ENCODE data around the gene ZNF621.
A peak's percentile ranks its signal among the peaks of the same experiment; 100 is the strongest.

Gene ZNF621

DNA sequence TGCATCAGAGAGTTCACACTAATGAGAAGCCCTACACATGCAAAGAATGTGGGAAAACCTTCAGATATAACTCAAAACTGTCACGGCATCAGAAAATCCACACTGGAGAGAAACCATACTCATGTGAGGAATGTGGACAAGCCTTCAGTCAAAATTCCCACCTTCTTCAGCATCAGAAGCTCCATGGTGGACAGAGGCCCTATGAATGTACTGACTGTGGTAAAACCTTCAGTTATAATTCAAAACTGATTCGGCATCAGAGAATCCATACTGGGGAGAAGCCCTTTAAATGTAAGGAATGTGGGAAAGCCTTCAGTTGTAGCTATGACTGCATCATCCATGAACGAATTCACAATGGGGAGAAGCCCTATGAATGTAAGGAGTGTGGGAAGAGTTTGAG, 37.6 kb upstream of the ZNF621 start:
- ATAC-seq, result no peak
- TF ChIP-seq BACH2 (CRISPR knock-in tag; IDR thresholded peaks at IDR 0.05; ENCODE audit: borderline replicate concordance) (no peak), ZFP3 (CRISPR knock-in tag; IDR thresholded peaks at IDR 0.05) (no peak), GLIS3 (CRISPR knock-in tag; IDR thresholded peaks at IDR 0.05) (no peak), CREB5 (CRISPR knock-in tag; IDR thresholded peaks at IDR 0.05; ENCODE audit: low read depth) (no peak), ZNF70 (CRISPR knock-in tag; IDR thresholded peaks at IDR 0.05) (no peak), TCF4 (CRISPR knock-in tag; IDR thresholded peaks at IDR 0.05; ENCODE audit: borderline replicate concordance) (no peak), PPARA (CRISPR knock-in tag; IDR thresholded peaks at IDR 0.05; ENCODE audit: borderline replicate concordance) (no peak)
- TF ChIP-seq, protein P1, sequence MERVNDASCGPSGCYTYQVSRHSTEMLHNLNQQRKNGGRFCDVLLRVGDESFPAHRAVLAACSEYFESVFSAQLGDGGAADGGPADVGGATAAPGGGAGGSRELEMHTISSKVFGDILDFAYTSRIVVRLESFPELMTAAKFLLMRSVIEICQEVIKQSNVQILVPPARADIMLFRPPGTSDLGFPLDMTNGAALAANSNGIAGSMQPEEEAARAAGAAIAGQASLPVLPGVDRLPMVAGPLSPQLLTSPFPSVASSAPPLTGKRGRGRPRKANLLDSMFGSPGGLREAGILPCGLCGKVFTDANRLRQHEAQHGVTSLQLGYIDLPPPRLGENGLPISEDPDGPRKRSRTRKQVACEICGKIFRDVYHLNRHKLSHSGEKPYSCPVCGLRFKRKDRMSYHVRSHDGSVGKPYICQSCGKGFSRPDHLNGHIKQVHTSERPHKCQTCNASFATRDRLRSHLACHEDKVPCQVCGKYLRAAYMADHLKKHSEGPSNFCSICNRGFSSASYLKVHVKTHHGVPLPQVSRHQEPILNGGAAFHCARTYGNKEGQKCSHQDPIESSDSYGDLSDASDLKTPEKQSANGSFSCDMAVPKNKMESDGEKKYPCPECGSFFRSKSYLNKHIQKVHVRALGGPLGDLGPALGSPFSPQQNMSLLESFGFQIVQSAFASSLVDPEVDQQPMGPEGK (CRISPR knock-in tag; IDR thresholded peaks at IDR 0.05; ENCODE audit: borderline replicate concordance), result no peak
- TF ChIP-seq, protein P2, sequence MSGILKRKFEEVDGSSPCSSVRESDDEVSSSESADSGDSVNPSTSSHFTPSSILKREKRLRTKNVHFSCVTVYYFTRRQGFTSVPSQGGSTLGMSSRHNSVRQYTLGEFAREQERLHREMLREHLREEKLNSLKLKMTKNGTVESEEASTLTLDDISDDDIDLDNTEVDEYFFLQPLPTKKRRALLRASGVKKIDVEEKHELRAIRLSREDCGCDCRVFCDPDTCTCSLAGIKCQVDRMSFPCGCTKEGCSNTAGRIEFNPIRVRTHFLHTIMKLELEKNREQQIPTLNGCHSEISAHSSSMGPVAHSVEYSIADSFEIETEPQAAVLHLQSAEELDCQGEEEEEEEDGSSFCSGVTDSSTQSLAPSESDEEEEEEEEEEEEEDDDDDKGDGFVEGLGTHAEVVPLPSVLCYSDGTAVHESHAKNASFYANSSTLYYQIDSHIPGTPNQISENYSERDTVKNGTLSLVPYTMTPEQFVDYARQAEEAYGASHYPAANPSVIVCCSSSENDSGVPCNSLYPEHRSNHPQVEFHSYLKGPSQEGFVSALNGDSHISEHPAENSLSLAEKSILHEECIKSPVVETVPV (CRISPR knock-in tag; IDR thresholded peaks at IDR 0.05), result no peak
- TF ChIP-seq, protein P3, sequence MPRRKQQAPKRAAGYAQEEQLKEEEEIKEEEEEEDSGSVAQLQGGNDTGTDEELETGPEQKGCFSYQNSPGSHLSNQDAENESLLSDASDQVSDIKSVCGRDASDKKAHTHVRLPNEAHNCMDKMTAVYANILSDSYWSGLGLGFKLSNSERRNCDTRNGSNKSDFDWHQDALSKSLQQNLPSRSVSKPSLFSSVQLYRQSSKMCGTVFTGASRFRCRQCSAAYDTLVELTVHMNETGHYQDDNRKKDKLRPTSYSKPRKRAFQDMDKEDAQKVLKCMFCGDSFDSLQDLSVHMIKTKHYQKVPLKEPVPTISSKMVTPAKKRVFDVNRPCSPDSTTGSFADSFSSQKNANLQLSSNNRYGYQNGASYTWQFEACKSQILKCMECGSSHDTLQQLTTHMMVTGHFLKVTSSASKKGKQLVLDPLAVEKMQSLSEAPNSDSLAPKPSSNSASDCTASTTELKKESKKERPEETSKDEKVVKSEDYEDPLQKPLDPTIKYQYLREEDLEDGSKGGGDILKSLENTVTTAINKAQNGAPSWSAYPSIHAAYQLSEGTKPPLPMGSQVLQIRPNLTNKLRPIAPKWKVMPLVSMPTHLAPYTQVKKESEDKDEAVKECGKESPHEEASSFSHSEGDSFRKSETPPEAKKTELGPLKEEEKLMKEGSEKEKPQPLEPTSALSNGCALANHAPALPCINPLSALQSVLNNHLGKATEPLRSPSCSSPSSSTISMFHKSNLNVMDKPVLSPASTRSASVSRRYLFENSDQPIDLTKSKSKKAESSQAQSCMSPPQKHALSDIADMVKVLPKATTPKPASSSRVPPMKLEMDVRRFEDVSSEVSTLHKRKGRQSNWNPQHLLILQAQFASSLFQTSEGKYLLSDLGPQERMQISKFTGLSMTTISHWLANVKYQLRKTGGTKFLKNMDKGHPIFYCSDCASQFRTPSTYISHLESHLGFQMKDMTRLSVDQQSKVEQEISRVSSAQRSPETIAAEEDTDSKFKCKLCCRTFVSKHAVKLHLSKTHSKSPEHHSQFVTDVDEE (CRISPR knock-in tag; IDR thresholded peaks at IDR 0.05), result no peak
- TF ChIP-seq, protein P4, sequence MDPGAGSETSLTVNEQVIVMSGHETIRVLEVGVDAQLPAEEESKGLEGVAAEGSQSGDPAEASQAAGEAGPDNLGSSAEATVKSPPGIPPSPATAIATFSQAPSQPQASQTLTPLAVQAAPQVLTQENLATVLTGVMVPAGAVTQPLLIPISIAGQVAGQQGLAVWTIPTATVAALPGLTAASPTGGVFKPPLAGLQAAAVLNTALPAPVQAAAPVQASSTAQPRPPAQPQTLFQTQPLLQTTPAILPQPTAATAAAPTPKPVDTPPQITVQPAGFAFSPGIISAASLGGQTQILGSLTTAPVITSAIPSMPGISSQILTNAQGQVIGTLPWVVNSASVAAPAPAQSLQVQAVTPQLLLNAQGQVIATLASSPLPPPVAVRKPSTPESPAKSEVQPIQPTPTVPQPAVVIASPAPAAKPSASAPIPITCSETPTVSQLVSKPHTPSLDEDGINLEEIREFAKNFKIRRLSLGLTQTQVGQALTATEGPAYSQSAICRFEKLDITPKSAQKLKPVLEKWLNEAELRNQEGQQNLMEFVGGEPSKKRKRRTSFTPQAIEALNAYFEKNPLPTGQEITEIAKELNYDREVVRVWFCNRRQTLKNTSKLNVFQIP (CRISPR knock-in tag; IDR thresholded peaks at IDR 0.05; ENCODE audit: borderline replicate concordance, low read depth), result no peak

DNA sequence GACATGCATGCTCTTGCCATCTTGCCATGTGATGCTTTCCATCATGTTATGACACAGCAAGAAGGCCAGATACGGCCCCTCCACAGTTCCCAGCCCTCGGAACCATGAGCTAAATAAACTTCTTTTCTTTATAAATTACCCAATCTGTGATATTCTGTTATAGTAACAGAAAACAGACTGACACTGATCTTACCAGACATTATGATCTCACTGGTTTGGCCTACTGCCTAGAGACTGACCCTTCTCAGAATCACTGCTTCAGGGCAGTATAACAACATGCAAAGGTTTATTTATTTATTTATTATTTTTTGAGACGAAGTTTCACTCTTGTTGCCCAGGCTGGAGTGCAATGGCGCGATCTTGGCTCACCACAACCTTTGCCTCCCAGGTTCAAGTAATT, 33.8 kb upstream of the ZNF621 start:
- ATAC-seq, result no peak
- TF ChIP-seq ISL1 (CRISPR knock-in tag; IDR thresholded peaks at IDR 0.05) (peak; percentile 26; the same call in 1 of the 2 replicates), ZC3H10 (CRISPR knock-in tag; IDR thresholded peaks at IDR 0.05) (no peak), OSR1 (CRISPR knock-in tag; IDR thresholded peaks at IDR 0.05) (no peak)

- ATAC-seq, result no peak
- no peak for TF ChIP-seq RARB (CRISPR knock-in tag; IDR thresholded peaks at IDR 0.05)
- TF ChIP-seq BACH2 (CRISPR knock-in tag; IDR thresholded peaks at IDR 0.05; ENCODE audit: borderline replicate concordance), result no peak
- TF ChIP-seq GLIS3 (CRISPR knock-in tag; IDR thresholded peaks at IDR 0.05), result no peak
- no peak for TF ChIP-seq ZNF70 (CRISPR knock-in tag; IDR thresholded peaks at IDR 0.05)
- no peak for TF ChIP-seq ESRRG (CRISPR knock-in tag; IDR thresholded peaks at IDR 0.05)
- no peak for TF ChIP-seq CSDC2 (CRISPR knock-in tag; IDR thresholded peaks at IDR 0.05)
- no peak for TF ChIP-seq TCF4 (CRISPR knock-in tag; IDR thresholded peaks at IDR 0.05; ENCODE audit: borderline replicate concordance)
- no peak for TF ChIP-seq OSR1 (CRISPR knock-in tag; IDR thresholded peaks at IDR 0.05)
- no peak for TF ChIP-seq ZNF8 (CRISPR knock-in tag; IDR thresholded peaks at IDR 0.05)
- no peak for TF ChIP-seq TOX (CRISPR knock-in tag; IDR thresholded peaks at IDR 0.05; ENCODE audit: borderline replicate concordance)
- TF ChIP-seq ZFP3 (CRISPR knock-in tag; IDR thresholded peaks at IDR 0.05), result no peak
- TF ChIP-seq ARNTL (CRISPR knock-in tag; IDR thresholded peaks at IDR 0.05; ENCODE audit: borderline replicate concordance, low read depth), result no peak
- TF ChIP-seq ZFP30 (CRISPR knock-in tag; IDR thresholded peaks at IDR 0.05), result no peak
- TF ChIP-seq, protein P3 (CRISPR knock-in tag; IDR thresholded peaks at IDR 0.05), result no peak
- TF ChIP-seq PPARA (CRISPR knock-in tag; IDR thresholded peaks at IDR 0.05; ENCODE audit: borderline replicate concordance), result no peak
- TF ChIP-seq ZNF565 (CRISPR knock-in tag; conservative IDR thresholded peaks at IDR 0.05; ENCODE audit: low read depth), result no peak
- TF ChIP-seq SNAI2 (CRISPR knock-in tag; IDR thresholded peaks at IDR 0.05), result no peak
- TF ChIP-seq, protein P4 (CRISPR knock-in tag; IDR thresholded peaks at IDR 0.05; ENCODE audit: borderline replicate concordance, low read depth), result no peak
- TF ChIP-seq ISL1 (CRISPR knock-in tag; IDR thresholded peaks at IDR 0.05), result no peak
Measured at GRCh38 chr3:40494698-40495097, 30.1 kb upstream of the ZNF621 start.

Measured in SK-N-SH treated with all-trans-retinoic acid at 6 μM for 48 hours (cell line).